Measurements from ENCODE around the gene TAS2R9.

TAS2R9 gene

GRCh38 chr12:10810068-10810467, at the start of gene TAS2R9:
TAS2R9 (minus strand) TSS chr12:10810168; CDS start chr12:10810075, 93 bp downstream.
- no peaks in the 10 kb centered on the region for H3K4me1 ChIP-seq (ENCODE audit: insufficient read depth, low read length, severe bottlenecking)
- H4K20me1 ChIP-seq (ENCODE audit: insufficient read depth, low read length) = no peaks in the 10 kb centered on the region
- no peaks in the 10 kb centered on the region for H3K79me2 ChIP-seq (ENCODE audit: insufficient read depth, low read length)
- H3K9me2 ChIP-seq (ENCODE audit: low read depth, low read length) = no peaks in the 10 kb centered on the region
- H3K27me3 ChIP-seq (ENCODE audit: insufficient read depth, low read length) = no peaks in the 10 kb centered on the region
- TF ChIP-seq CTCF (IDR thresholded peaks at IDR 0.05; ENCODE audit: low read length) (no peak), EZH2 (IDR thresholded peaks at IDR 0.05; ENCODE audit: borderline replicate concordance, low read length) (no peak)
- H3K4me2 ChIP-seq (ENCODE audit: low read length) = no peak within 1 kb of the TSS
- no peak within 1 kb of the TSS for H3K4me3 ChIP-seq (ENCODE audit: low read depth, low read length, poor library complexity, severe bottlenecking)
- no peak within 1 kb of the TSS for H3K9ac ChIP-seq (ENCODE audit: low read length)
- no peak within 1 kb of the TSS for H2AFZ ChIP-seq (ENCODE audit: low read length)
- H3K9me3 ChIP-seq (ENCODE audit: low read length) = no peaks in the 10 kb centered on the region
- no peaks in the 10 kb centered on the region for H3K36me3 ChIP-seq (ENCODE audit: insufficient read depth, low read length)
- no peak within 1 kb of the TSS for H3K27ac ChIP-seq (ENCODE audit: low read depth, low read length, poor library complexity, severe bottlenecking)
- H3F3A ChIP-seq (ENCODE audit: insufficient read depth, low read length) = no peaks in the 10 kb centered on the region

- Histone ChIP-seq H3K4me2 (ENCODE audit: low read length) (no peak overlapping the region), H3F3A (ENCODE audit: insufficient read depth, low read length) (no peaks in the 10 kb centered on the region), H3K36me3 (ENCODE audit: insufficient read depth, low read length) (no peaks in the 10 kb centered on the region), H2AFZ (ENCODE audit: low read length) (no peak overlapping the region), H3K4me3 (ENCODE audit: low read depth, low read length, poor library complexity, severe bottlenecking) (no peak overlapping the region), H3K9me2 (ENCODE audit: low read depth, low read length) (no peaks in the 10 kb centered on the region), H4K20me1 (ENCODE audit: insufficient read depth, low read length) (no peaks in the 10 kb centered on the region), H3K79me2 (ENCODE audit: insufficient read depth, low read length) (no peaks in the 10 kb centered on the region), H3K9ac (ENCODE audit: low read length) (no peak overlapping the region), H3K4me1 (ENCODE audit: insufficient read depth, low read length, severe bottlenecking) (no peaks in the 10 kb centered on the region), H3K9me3 (ENCODE audit: low read length) (peaks cover 6% of the 10 kb centered on the region; the same call in 1 of the 2 replicates), H3K27me3 (ENCODE audit: insufficient read depth, low read length) (no peaks in the 10 kb centered on the region), H3K27ac (ENCODE audit: low read depth, low read length, poor library complexity, severe bottlenecking) (no peak overlapping the region)
- TF ChIP-seq CTCF (IDR thresholded peaks at IDR 0.05; ENCODE audit: low read length) (no peak), EZH2 (IDR thresholded peaks at IDR 0.05; ENCODE audit: borderline replicate concordance, low read length) (no peak)
Measured at GRCh38 chr12:10855807-10856206, 45.8 kb upstream of the TAS2R9 start.

- H3K4me3 ChIP-seq (ENCODE audit: low read depth, low read length, poor library complexity, severe bottlenecking) = no peak overlapping the region
- H3K4me2 ChIP-seq (ENCODE audit: low read length) = no peak overlapping the region
- peaks cover 6% of the 10 kb centered on the region; the same call in 1 of the 2 replicates for H3K9me3 ChIP-seq (ENCODE audit: low read length)
- no peaks in the 10 kb centered on the region for H3K9me2 ChIP-seq (ENCODE audit: low read depth, low read length)
- no peaks in the 10 kb centered on the region for H3K36me3 ChIP-seq (ENCODE audit: insufficient read depth, low read length)
- H4K20me1 ChIP-seq (ENCODE audit: insufficient read depth, low read length) = no peaks in the 10 kb centered on the region
- no peak overlapping the region for H2AFZ ChIP-seq (ENCODE audit: low read length)
- H3K9ac ChIP-seq (ENCODE audit: low read length) = no peak overlapping the region
- no peaks in the 10 kb centered on the region for H3K4me1 ChIP-seq (ENCODE audit: insufficient read depth, low read length, severe bottlenecking)
- H3K27me3 ChIP-seq (ENCODE audit: insufficient read depth, low read length) = no peaks in the 10 kb centered on the region
- H3F3A ChIP-seq (ENCODE audit: insufficient read depth, low read length) = no peaks in the 10 kb centered on the region
- H3K79me2 ChIP-seq (ENCODE audit: insufficient read depth, low read length) = no peaks in the 10 kb centered on the region
- no peak overlapping the region for H3K27ac ChIP-seq (ENCODE audit: low read depth, low read length, poor library complexity, severe bottlenecking)
- no peak for TF ChIP-seq CTCF (IDR thresholded peaks at IDR 0.05; ENCODE audit: low read length)
- no peak for TF ChIP-seq EZH2 (IDR thresholded peaks at IDR 0.05; ENCODE audit: borderline replicate concordance, low read length)
Measured at GRCh38 chr12:10853776-10854175, 43.8 kb upstream of the TAS2R9 start.
